Endothelial cell of hepatic sinusoid (primary cell): ENCODE data around the gene ANKRD44.
"Not testable (repeated sequence)": the region's sequence is repeated elsewhere in the genome, so short reads cannot be mapped to it uniquely, and the experiment has no call there.

Experiments used
- in situ Hi-C: cut with HindIII; loops from 2 replicates; pipeline ENCODE4 v1.10.0; 2017; ENCODE audit warnings: low sequenced_read_pairs

The ANKRD44 gene

GRCh38 chr2:197310271-197310985 is at the start of gene ANKRD44:
TSS of gene ANKRD44 (minus strand) at chr2:197310780. CDS start at chr2:197310604, 176 bp downstream.
- in situ Hi-C loops, result no loop called here

- in situ Hi-C loops, result loop anchor here (25.0 kb wide), 1 partner anchor 273 kb away; no protein-coding TSS in a partner anchor
These were observed 49.3 kb upstream of the ANKRD44 start for GRCh38 chr2:197359859-197360258.

GRCh38 chr2:197358931-197359330 is 48.4 kb upstream of the ANKRD44 start:
- in situ Hi-C loops, result loop anchor here (25.0 kb wide), 1 partner anchor 272 kb away; no protein-coding TSS in a partner anchor

- in situ Hi-C loops, result loop anchor here (25.0 kb wide), 1 partner anchor 271 kb away; no protein-coding TSS in a partner anchor
These were observed 47.4 kb upstream of the ANKRD44 start for GRCh38 chr2:197357986-197358385.

- in situ Hi-C loops, result loop anchor here (25.0 kb wide), 1 partner anchor 269 kb away; no protein-coding TSS in a partner anchor
These were observed 45.6 kb upstream of the ANKRD44 start for GRCh38 chr2:197356136-197356535.

- in situ Hi-C loops, result loop anchor here (25.0 kb wide), 1 partner anchor 267 kb away; no protein-coding TSS in a partner anchor
These were observed 43.6 kb upstream of the ANKRD44 start for GRCh38 chr2:197354169-197354558.

GRCh38 chr2:197353393-197354168 is 43.0 kb upstream of the ANKRD44 start:
- in situ Hi-C loops, result loop anchor here (25.0 kb wide), 1 partner anchor 266 kb away; no protein-coding TSS in a partner anchor

- in situ Hi-C loops, result loop anchor here (25.0 kb wide), 1 partner anchor 262 kb away; no protein-coding TSS in a partner anchor
These were observed 39.1 kb upstream of the ANKRD44 start for GRCh38 chr2:197349699-197350098.

GRCh38 chr2:197348721-197349360 is 38.3 kb upstream of the ANKRD44 start:
- in situ Hi-C loops, result no loop called here

GRCh38 chr2:197345846-197346370 is 35.3 kb upstream of the ANKRD44 start:
- in situ Hi-C loops, result no loop called here

GRCh38 chr2:197343968-197344367 is 33.4 kb upstream of the ANKRD44 start:
- in situ Hi-C loops, result not testable (repeated sequence)

GRCh38 chr2:197340591-197340990 is 30.0 kb upstream of the ANKRD44 start:
- in situ Hi-C loops, result no loop called here

GRCh38 chr2:197339496-197340220 is 29.1 kb upstream of the ANKRD44 start:
- in situ Hi-C loops, result no loop called here

GRCh38 chr2:197339016-197339415 is 28.4 kb upstream of the ANKRD44 start:
- in situ Hi-C loops, result no loop called here

GRCh38 chr2:197332641-197333040 is 22.1 kb upstream of the ANKRD44 start:
- in situ Hi-C loops, result no loop called here

- in situ Hi-C loops, result no loop called here
These were observed 17.9 kb upstream of the ANKRD44 start for GRCh38 chr2:197328461-197328860.

GRCh38 chr2:197327472-197328098 is 17.0 kb upstream of the ANKRD44 start:
- in situ Hi-C loops, result no loop called here

- in situ Hi-C loops, result no loop called here
These were observed 16.5 kb upstream of the ANKRD44 start for GRCh38 chr2:197327073-197327471.

- in situ Hi-C loops, result no loop called here
These were observed 14.2 kb upstream of the ANKRD44 start for GRCh38 chr2:197324801-197325200.
